BLaER1 (cell line): ENCODE data around the gene CYGB.
"Not testable (repeated sequence)": the region's sequence is repeated elsewhere in the genome, so short reads cannot be mapped to it uniquely, and the experiment has no call there.

Experiments used
- H3K27ac ChIP-seq: shearing (Covaris generic); formaldehyde crosslinking; 2 replicates; pipeline ENCODE4 v1.8.1; 2022
- H3K27me3 ChIP-seq: shearing (Covaris generic); formaldehyde crosslinking; 2 replicates; pipeline ENCODE4 v1.8.1; 2022
- H3K36me3 ChIP-seq: shearing (Covaris generic); formaldehyde crosslinking; 2 replicates; pipeline ENCODE4 v1.8.1; 2022
- H3K4me1 ChIP-seq: shearing (Covaris generic); formaldehyde crosslinking; 2 replicates; pipeline ENCODE4 v1.8.1; 2022
- H3K4me2 ChIP-seq: shearing (Covaris generic); formaldehyde crosslinking; 2 replicates; pipeline ENCODE4 v1.8.1; 2022
- H3K4me3 ChIP-seq: shearing (Covaris generic); formaldehyde crosslinking; 2 replicates; pipeline ENCODE4 v1.8.1; 2022
- H3K9ac ChIP-seq: shearing (Covaris generic); formaldehyde crosslinking; 2 replicates; pipeline ENCODE4 v1.8.1; 2022
- H3K9me3 ChIP-seq: shearing (Covaris generic); formaldehyde crosslinking; 2 replicates; pipeline ENCODE4 v1.8.1; 2022
- H4K20me1 ChIP-seq: shearing (Covaris generic); formaldehyde crosslinking; 2 replicates; pipeline ENCODE4 v1.8.1; 2022
- Cebpa-rat ChIP-seq: shearing (Covaris generic); IDR thresholded peaks from 2 replicates; pipeline ENCODE4 v1.8.1; 2022

The CYGB gene

GRCh38 chr17:76528156-76528527, 9.4 kb downstream of the CYGB start:
- peak overlapping the region; percentile 95 for H3K4me2 ChIP-seq
- H3K4me1 ChIP-seq: peaks cover 87% of the 10 kb centered on the region
- H3K4me3 ChIP-seq: peak overlapping the region; percentile 56

DNA sequence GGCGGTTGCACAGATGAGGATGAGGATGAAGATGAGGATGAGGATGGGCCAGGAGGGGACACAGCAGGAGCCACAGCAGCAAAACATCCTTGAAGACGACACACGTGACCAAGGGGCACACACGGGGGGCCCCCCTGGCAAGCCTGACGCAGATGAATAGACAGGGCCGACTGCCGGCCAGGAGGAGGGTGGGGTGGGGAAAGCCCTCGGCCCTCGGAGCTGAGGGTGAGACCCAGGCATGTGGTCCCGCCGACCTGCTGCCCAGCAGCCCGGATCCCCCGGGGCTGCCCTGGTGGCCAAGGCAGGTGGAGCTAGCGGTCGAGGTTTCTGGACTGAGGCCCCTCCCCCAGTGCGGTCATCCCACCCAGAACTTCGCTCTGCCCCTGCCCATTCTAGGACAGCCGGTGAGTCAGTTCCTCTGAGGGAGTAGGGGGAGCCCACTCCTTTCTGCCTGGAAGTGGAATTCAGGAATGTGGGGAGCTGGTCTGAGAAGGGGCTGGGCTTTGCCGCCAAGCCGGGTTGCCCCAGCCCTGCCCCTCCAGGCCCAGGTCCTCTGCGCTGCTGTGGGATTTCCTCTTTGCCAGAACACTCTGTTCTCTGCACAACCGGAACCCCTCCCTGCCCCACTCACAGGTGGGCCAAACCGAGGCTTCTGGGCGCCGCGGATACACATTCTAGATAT, 9.9 kb downstream of the CYGB start:
- Histone ChIP-seq H3K4me1 (peaks cover 93% of the 10 kb centered on the region), H3K9me3 (no peaks in the 10 kb centered on the region), H3K4me3 (peak overlapping the region; percentile 56), H3K4me2 (peak overlapping the region; percentile 95), H3K9ac (no peak overlapping the region), H4K20me1 (no peaks in the 10 kb centered on the region), H3K27ac (peak overlapping the region; percentile 85), H3K36me3 (no peaks in the 10 kb centered on the region), H3K27me3 (no peaks in the 10 kb centered on the region)
- no peak for TF ChIP-seq Cebpa-rat

More at GRCh38 chr17:76528156-76528527, 9.4 kb downstream of the CYGB start:
- Histone ChIP-seq H3K9me3 (no peaks in the 10 kb centered on the region), H3K36me3 (no peaks in the 10 kb centered on the region), H3K9ac (peak overlapping the region; percentile 66), H3K27me3 (no peaks in the 10 kb centered on the region), H4K20me1 (no peaks in the 10 kb centered on the region), H3K27ac (peak overlapping the region; percentile 85)
- TF ChIP-seq Cebpa-rat: no peak

DNA sequence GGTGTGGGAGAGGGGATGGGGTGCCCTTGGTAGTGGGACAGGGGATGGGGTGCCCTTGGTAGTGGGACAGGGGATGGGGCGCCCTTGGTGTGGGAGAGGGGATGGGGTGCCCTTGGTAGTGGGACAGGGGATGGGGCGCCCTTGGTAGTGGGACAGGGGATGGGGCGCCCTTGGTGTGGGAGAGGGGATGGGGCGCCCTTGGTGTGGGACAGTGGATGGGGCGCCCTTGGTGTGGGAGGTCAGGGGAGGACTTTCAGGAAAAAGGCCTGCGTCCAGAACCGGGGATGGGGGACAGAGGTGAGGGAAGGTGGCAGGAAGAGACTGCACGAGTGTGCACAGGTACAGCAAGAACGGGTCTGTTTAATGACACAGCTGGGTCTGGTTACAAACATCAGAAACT, 10.5 kb downstream of the CYGB start:
- peak overlapping the region; percentile 95 for H3K4me2 ChIP-seq
- not testable (repeated sequence) for H3K36me3 ChIP-seq, H4K20me1 ChIP-seq, H3K9me3 ChIP-seq, H3K4me3 ChIP-seq, H3K27me3 ChIP-seq, H3K9ac ChIP-seq
- peaks cover 95% of the 10 kb centered on the region for H3K4me1 ChIP-seq
- H3K27ac ChIP-seq: peak overlapping the region; percentile 85; the same call in 1 of the 2 replicates

- Histone ChIP-seq H3K9ac (peak overlapping the region; percentile 48; the same call in 1 of the 2 replicates), H3K4me1 (peaks cover 81% of the 10 kb centered on the region), H3K4me2 (peak overlapping the region; percentile 95), H3K27ac (peak overlapping the region; percentile 80)
- not testable (repeated sequence) for H3K9me3 ChIP-seq, H3K36me3 ChIP-seq, H3K4me3 ChIP-seq, H3K27me3 ChIP-seq, H4K20me1 ChIP-seq
Measured at GRCh38 chr17:76525513-76525833, 12.0 kb downstream of the CYGB start.

GRCh38 chr17:76524598-76525512, 12.7 kb downstream of the CYGB start:
- TF ChIP-seq Cebpa-rat: no peak
- H3K4me1 ChIP-seq: peaks cover 75% of the 10 kb centered on the region
- H3K27me3 ChIP-seq: no peaks in the 10 kb centered on the region
- H3K4me2 ChIP-seq: peak overlapping the region; percentile 95
- peak overlapping the region; percentile 80 for H3K27ac ChIP-seq
- H4K20me1 ChIP-seq: no peaks in the 10 kb centered on the region
- no peaks in the 10 kb centered on the region for H3K9me3 ChIP-seq
- peak overlapping the region; percentile 48 for H3K9ac ChIP-seq
- no peaks in the 10 kb centered on the region for H3K36me3 ChIP-seq
- peak overlapping the region; percentile 29 for H3K4me3 ChIP-seq

DNA sequence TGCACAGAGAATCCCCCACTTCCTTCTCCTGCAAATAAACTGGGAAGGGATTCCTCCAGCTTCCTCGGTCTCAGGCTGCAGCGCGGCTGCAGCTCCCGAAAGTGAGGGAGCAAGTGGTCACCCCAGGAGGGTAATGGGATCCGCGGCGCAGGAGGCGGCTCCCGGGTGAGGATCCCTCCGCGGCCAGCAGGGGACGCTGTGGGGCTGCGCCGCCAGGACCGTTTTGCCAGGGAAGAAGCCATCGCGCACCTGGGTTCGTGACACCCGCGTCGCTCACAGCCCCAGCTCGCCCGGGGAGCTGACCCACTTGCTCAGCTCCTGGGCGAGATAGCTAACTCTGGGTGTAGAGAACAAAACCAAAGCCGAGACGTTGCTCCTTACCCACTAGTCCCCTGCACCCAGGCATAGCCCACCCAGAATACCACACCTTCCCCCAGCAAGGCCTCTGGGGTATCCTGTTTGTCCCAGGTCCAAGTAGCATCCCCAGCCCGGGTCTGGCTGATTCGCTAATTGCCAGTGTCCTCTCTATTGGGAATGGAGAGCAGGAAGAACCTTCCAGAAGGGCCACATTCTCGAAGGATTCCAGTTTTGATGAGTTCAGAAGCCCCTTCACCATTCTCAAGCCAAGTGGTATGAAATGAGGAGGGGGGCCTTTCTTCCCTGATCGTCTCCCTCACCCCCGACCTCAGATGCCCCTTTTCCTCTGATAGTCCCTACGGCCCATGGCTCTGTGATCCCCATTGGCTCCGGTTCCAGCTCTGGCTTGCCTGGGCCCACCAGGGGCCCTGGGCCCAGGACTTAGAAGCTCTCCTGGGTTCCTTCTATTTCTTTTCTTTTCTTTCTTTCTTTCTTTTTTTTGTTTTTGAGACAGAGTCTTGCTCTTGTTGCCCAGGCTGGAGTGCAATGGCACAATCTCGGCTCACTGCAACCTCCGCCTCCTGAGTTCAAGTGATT, 14.1 kb downstream of the CYGB start:
- TF ChIP-seq Cebpa-rat: no peak
- Histone ChIP-seq H3K4me1 (peaks cover 65% of the 10 kb centered on the region), H3K9me3 (no peaks in the 10 kb centered on the region), H3K36me3 (no peaks in the 10 kb centered on the region), H3K4me3 (no peak overlapping the region), H3K27ac (0 out of 2 replicates have a peak overlapping the region, but pooled peaks have one; percentile 15), H3K4me2 (peak overlapping the region; percentile 95), H4K20me1 (no peaks in the 10 kb centered on the region), H3K27me3 (no peaks in the 10 kb centered on the region), H3K9ac (0 out of 2 replicates have a peak overlapping the region, but pooled peaks have one; percentile 5)

DNA sequence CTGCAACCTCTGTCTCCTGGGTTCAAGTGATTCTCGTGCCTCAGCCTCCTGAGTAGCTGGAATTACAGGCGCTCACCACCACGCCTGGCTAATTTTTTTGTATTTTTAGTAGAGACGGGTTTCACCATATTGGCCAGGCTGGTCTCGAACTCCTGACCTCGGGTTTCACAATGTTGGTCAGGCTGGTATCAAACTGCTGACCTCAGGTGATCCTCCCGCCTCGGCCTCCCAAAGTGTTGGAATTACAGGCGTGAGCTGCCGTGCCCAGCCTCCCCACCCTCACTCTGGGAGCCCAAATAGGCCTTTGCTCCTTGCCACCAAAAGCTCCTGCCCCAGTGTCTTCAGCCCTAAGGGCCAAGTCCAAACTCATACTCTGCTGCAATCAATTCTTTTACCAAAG, 15.8 kb downstream of the CYGB start:
- H3K9ac ChIP-seq, H3K27ac ChIP-seq, H3K9me3 ChIP-seq, H3K36me3 ChIP-seq, H3K27me3 ChIP-seq, H4K20me1 ChIP-seq, H3K4me3 ChIP-seq, H3K4me2 ChIP-seq: not testable (repeated sequence)
- peaks cover 59% of the 10 kb centered on the region for H3K4me1 ChIP-seq

DNA sequence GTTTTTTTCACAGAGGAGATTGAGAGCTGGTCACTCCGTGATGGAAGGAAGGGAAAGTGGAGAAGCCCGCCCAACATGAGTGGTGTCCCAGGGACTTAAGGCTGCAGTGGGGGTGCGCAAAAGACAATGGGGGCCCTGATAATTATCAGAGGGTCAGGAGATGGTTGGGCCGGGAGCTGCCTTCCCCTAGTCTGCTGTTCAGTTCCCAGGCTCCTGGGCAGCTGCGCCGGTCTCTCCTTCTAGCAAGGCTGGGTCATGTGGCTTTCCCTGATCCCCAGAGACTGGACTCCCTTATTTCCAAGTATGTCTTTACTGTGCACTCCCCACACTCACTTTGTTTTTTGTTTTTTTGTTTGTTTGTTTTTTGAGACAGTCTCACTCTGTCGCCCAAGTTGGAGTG, 16.2 kb downstream of the CYGB start:
- Histone ChIP-seq H3K27me3 (no peaks in the 10 kb centered on the region), H4K20me1 (no peaks in the 10 kb centered on the region), H3K9ac (no peak overlapping the region), H3K4me3 (no peak overlapping the region), H3K4me2 (no peak overlapping the region), H3K36me3 (no peaks in the 10 kb centered on the region), H3K4me1 (peaks cover 59% of the 10 kb centered on the region), H3K27ac (no peak overlapping the region), H3K9me3 (no peaks in the 10 kb centered on the region)
- TF ChIP-seq Cebpa-rat: no peak

DNA sequence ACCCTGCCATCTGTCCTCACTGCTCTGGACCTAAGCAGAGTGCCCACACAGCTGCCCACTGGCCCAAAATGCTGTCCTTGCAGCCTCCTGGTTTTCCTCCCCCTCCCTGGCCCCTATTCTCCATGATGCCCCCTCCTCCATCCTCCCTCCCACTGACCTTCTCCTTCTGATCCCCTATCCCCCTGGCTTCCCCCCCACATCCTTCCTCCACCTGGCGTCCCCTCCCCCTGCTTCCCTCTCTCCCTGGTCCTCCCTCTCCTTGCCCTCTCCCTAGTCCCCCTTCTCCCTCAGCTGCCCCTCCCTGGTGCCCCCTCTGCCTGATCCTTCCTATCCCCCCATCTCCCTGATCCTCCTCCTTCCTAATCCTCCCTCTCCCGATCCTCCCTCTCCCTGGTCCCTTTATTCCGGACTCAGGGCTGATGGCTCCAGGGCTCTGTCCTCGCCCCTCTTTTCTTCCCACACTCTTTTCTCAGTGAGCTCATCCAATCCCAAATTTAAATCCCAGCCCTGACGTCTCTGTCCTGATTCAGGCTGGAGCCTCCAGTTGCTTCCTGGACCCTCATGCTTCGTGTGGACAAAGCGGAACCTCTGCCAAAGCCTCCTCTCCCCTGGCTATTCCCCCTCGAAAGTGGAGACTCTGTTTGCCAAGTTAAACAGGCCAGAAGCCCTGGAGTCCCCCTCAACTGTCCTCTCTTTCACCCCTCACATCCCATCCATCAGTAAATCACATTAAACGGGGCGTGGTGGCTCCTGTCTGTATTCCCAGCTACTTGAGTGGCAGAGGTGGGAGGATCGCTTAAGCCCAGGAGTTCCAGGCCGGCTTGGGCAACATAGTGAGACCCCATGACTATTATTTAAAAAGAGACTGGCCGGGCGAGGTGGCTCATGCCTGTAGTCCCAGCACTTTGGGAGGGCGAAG, 18.2 kb downstream of the CYGB start:
- Histone ChIP-seq H3K4me3 (no peak overlapping the region), H3K4me2 (no peak overlapping the region), H3K27ac (no peak overlapping the region), H3K36me3 (no peaks in the 10 kb centered on the region), H3K27me3 (no peaks in the 10 kb centered on the region), H4K20me1 (no peaks in the 10 kb centered on the region), H3K9me3 (no peaks in the 10 kb centered on the region), H3K9ac (no peak overlapping the region), H3K4me1 (peaks cover 57% of the 10 kb centered on the region)
- no peak for TF ChIP-seq Cebpa-rat
